Coronary artery (tissue), 2 donors: Measurements from ENCODE around the gene OR2F1.

Experiments used
- DNase-seq: peaks from one replicate; pipeline ENCODE4 v3.0.0-alpha.2; 2017; ENCODE audit warnings: low spot score
- H3K27ac ChIP-seq, 2 donors: fragments of 200-600 bp; sonication (generic); one replicate each; pipeline ENCODE4 v1.5.1; 2016 to 2019
- H3K4me3 ChIP-seq: fragments of 200-600 bp; sonication (generic); 2 replicates; pipeline ENCODE4 v1.5.1; 2016; ENCODE audit warnings: mild to moderate bottlenecking, moderate library complexity
- CTCF ChIP-seq: fragments of 200-600 bp; sonication (generic); IDR thresholded peaks from one replicate; pipeline ENCODE4 v1.5.1; 2019; ENCODE audit warnings: antibody characterized with exemption

OR2F1 gene

GRCh38 chr7:143954544-143954943 lies at the start of gene OR2F1:
OR2F1 (plus strand) TSS chr7:143954844; CDS start chr7:143959971, 5,127 bp downstream.
- Histone ChIP-seq H3K27ac (no peak within 1 kb of the TSS), H3K4me3 (no peak within 1 kb of the TSS)
- DNase-seq = no peak
- no peak for TF ChIP-seq CTCF

- Histone ChIP-seq H3K4me3 (no peak overlapping the region), H3K27ac (no peak overlapping the region)
- TF ChIP-seq CTCF = no peak
- DNase-seq = no peak
Measured at GRCh38 chr7:143905509-143905908, 49.1 kb upstream of the OR2F1 start.

GRCh38 chr7:143906151-143906550 lies 48.5 kb upstream of the OR2F1 start:
- DNase-seq = no peak
- no peak for TF ChIP-seq CTCF
- Histone ChIP-seq H3K27ac (no peak overlapping the region), H3K4me3 (no peak overlapping the region)

- Histone ChIP-seq H3K27ac (no peak overlapping the region), H3K4me3 (no peak overlapping the region)
- DNase-seq = no peak
- no peak for TF ChIP-seq CTCF
Measured at GRCh38 chr7:143906895-143907294, 47.7 kb upstream of the OR2F1 start.

- DNase-seq = no peak
- no peak for TF ChIP-seq CTCF
- H3K27ac ChIP-seq = no peak overlapping the region
Measured at GRCh38 chr7:143908120-143908519, 46.5 kb upstream of the OR2F1 start.

GRCh38 chr7:143909863-143910262 lies 44.8 kb upstream of the OR2F1 start:
- H3K4me3 ChIP-seq = no peak overlapping the region
- no peak overlapping the region for H3K27ac ChIP-seq
- TF ChIP-seq CTCF = no peak
- no peak for DNase-seq

More at GRCh38 chr7:143908120-143908519, 46.5 kb upstream of the OR2F1 start:
- H3K4me3 ChIP-seq = no peak overlapping the region

GRCh38 chr7:143910473-143911248 lies 44.0 kb upstream of the OR2F1 start:
- no peak overlapping the region for H3K27ac ChIP-seq
- DNase-seq = no peak
- H3K4me3 ChIP-seq = no peak overlapping the region
- no peak for TF ChIP-seq CTCF
